ENCODE measurements around the gene EXOC4. TPM values are rescaled to one million over a fixed set of nuclear protein-coding genes. Genes with fewer than 3 reads are reported as not detected.

EXOC4 gene
- total RNA-seq, 4 donors from 2014 or later: 36.6 to 64.0 (median 57.4) TPM

DNA sequence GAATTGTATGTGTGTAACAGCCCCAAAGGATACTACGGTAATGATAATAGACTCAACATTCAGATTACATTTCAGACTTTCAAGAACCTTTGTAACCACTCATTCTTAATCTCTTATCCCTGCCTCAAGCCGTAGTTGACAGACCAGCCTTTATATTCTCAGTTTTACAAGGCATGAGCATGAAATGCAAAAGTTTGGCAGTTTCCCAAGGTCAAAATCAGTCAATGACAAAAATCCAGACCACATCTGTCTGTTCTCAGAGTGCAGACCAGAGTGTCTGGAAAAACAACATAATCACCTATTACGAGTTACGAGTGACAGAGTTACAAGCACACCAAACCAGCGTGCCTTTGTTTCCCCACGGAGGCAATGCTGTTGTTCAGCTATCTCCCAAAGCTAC is 695.7 kb downstream of the EXOC4 start:
- no peaks in the 10 kb centered on the region for H3K27me3 ChIP-seq
- intact Hi-C loops (cut with DNase I): no loop called here
- no peak overlapping the region for H3K27ac ChIP-seq (replicated peaks in 1 of 4)
- TF ChIP-seq, protein P1, sequence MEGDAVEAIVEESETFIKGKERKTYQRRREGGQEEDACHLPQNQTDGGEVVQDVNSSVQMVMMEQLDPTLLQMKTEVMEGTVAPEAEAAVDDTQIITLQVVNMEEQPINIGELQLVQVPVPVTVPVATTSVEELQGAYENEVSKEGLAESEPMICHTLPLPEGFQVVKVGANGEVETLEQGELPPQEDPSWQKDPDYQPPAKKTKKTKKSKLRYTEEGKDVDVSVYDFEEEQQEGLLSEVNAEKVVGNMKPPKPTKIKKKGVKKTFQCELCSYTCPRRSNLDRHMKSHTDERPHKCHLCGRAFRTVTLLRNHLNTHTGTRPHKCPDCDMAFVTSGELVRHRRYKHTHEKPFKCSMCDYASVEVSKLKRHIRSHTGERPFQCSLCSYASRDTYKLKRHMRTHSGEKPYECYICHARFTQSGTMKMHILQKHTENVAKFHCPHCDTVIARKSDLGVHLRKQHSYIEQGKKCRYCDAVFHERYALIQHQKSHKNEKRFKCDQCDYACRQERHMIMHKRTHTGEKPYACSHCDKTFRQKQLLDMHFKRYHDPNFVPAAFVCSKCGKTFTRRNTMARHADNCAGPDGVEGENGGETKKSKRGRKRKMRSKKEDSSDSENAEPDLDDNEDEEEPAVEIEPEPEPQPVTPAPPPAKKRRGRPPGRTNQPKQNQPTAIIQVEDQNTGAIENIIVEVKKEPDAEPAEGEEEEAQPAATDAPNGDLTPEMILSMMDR (IDR thresholded peaks at IDR 0.05): no peak
- TF ChIP-seq POLR2A (IDR thresholded peaks at IDR 0.05; ENCODE audit: low read depth) (no peak), POLR2AphosphoS5 (IDR thresholded peaks at IDR 0.05) (no peak), EP300 (IDR thresholded peaks at IDR 0.05) (no peak)
- no peak for DNase-seq (ENCODE audit: extremely low spot score)
- H3K4me1 ChIP-seq: no peaks in the 10 kb centered on the region
- no peaks in the 10 kb centered on the region for H3K36me3 ChIP-seq
- no peak overlapping the region for H3K4me3 ChIP-seq
- no peaks in the 10 kb centered on the region for H3K9me3 ChIP-seq
- 89% methylated on average over 6 of the region's 6 CpGs for WGBS

GRCh38 chr7:133950855-133951254 is 698.0 kb downstream of the EXOC4 start:
- no peaks in the 10 kb centered on the region for H3K9me3 ChIP-seq
- H3K27me3 ChIP-seq: no peaks in the 10 kb centered on the region
- H3K4me1 ChIP-seq: no peaks in the 10 kb centered on the region
- TF ChIP-seq POLR2AphosphoS5 (IDR thresholded peaks at IDR 0.05) (no peak), EP300 (IDR thresholded peaks at IDR 0.05) (no peak), POLR2A (IDR thresholded peaks at IDR 0.05; ENCODE audit: low read depth) (no peak)
- TF ChIP-seq, protein P1 (IDR thresholded peaks at IDR 0.05): no peak
- intact Hi-C loops (cut with DNase I): no loop called here
- H3K36me3 ChIP-seq: no peaks in the 10 kb centered on the region
- no peak for DNase-seq (ENCODE audit: extremely low spot score)
- H3K27ac ChIP-seq (replicated peaks in 1 of 4): no peak overlapping the region
- 90% methylated on average over 4 of the region's 4 CpGs for WGBS
- no peak overlapping the region for H3K4me3 ChIP-seq

DNA sequence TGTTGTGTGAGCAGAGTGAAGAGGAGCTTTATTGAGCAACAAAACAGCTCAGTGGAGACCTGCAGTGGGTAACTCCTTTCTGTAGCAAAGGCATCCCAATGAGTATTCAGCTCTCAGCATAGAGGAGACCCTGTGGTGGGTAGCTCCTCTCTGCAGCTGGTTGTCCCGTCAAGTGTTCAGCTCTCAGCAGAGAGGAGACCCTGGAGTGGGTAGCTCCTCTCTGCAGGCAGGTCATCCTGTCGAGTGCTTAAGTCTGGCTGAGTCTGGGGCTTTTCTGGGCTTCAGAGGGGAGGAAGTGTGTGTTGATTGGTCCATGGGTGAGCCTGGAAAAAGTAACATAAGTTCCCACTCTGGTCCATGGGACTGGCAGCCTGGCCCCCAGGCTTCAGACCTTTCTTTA is 702.3 kb downstream of the EXOC4 start:
- WGBS: 100% methylated on average over 2 of the region's 2 CpGs
- H3K9me3 ChIP-seq: no peaks in the 10 kb centered on the region
- no peak for TF ChIP-seq EP300 (IDR thresholded peaks at IDR 0.05)
- TF ChIP-seq POLR2AphosphoS5 (IDR thresholded peaks at IDR 0.05): no peak
- no peak for TF ChIP-seq POLR2A (IDR thresholded peaks at IDR 0.05; ENCODE audit: low read depth)
- TF ChIP-seq, protein P1 (IDR thresholded peaks at IDR 0.05): no peak
- DNase-seq (ENCODE audit: extremely low spot score): no peak
- no peaks in the 10 kb centered on the region for H3K4me1 ChIP-seq
- H3K27ac ChIP-seq (replicated peaks in 1 of 4): no peak overlapping the region
- H3K36me3 ChIP-seq: no peaks in the 10 kb centered on the region
- intact Hi-C loops (cut with DNase I): no loop called here
- no peaks in the 10 kb centered on the region for H3K27me3 ChIP-seq
- H3K4me3 ChIP-seq: no peak overlapping the region

DNA sequence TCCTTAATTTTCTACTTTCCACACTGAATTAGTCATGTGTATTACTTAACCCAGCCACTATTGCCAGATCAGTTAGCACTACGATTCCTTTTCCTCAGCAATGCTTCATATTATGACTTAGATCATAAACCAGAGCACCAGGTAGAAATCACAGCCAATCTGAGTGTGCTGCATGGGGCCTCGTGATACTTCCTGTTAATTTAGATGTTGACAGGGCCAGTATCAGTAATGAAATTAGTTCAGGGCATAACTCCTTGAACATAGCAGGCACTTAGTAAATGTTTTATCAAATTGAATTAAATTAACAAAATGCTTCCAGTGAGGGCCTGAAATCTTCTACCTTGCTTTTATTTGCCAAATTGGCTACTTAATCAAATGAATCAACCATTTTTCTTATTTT is 705.0 kb downstream of the EXOC4 start:
- H3K4me1 ChIP-seq: no peaks in the 10 kb centered on the region
- no peak overlapping the region for H3K27ac ChIP-seq (replicated peaks in 1 of 4)
- no peaks in the 10 kb centered on the region for H3K27me3 ChIP-seq
- H3K9me3 ChIP-seq: no peaks in the 10 kb centered on the region
- no peaks in the 10 kb centered on the region for H3K36me3 ChIP-seq
- WGBS: 74% methylated on average over 2 of the region's 2 CpGs
- intact Hi-C loops (cut with DNase I): no loop called here
- H3K4me3 ChIP-seq: no peak overlapping the region
- no peak for DNase-seq (ENCODE audit: extremely low spot score)
- TF ChIP-seq, protein P1 (IDR thresholded peaks at IDR 0.05): no peak
- TF ChIP-seq POLR2AphosphoS5 (IDR thresholded peaks at IDR 0.05) (no peak), POLR2A (IDR thresholded peaks at IDR 0.05; ENCODE audit: low read depth) (no peak), EP300 (IDR thresholded peaks at IDR 0.05) (no peak)

DNA sequence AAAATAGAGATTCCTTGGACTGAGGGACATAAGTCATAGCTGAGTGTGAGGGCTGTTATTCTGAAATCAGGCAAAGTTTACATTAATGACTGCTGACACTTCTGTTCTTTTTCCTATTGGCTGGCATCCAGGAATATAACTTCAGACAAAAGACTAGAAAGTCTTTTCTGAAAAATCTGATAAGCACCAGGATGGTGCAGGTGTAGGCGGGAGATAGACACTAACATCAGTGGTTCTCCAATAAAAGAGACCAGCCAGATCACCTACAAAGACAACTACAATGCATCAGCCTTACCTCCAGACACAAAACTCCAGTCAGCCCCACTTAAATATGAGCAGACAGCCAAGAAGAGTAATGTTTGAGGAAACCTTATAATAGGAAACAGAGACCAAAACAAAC is 705.9 kb downstream of the EXOC4 start:
- Histone ChIP-seq H3K9me3 (no peaks in the 10 kb centered on the region), H3K4me3 (no peak overlapping the region), H3K36me3 (no peaks in the 10 kb centered on the region), H3K27me3 (no peaks in the 10 kb centered on the region), H3K27ac (replicated peaks in 1 of 4) (no peak overlapping the region), H3K4me1 (no peaks in the 10 kb centered on the region)
- WGBS: 95% methylated on average over 1 of the region's 1 CpG
- TF ChIP-seq POLR2AphosphoS5 (IDR thresholded peaks at IDR 0.05) (no peak), EP300 (IDR thresholded peaks at IDR 0.05) (no peak), POLR2A (IDR thresholded peaks at IDR 0.05; ENCODE audit: low read depth) (no peak)
- TF ChIP-seq, protein P1 (IDR thresholded peaks at IDR 0.05): no peak
- intact Hi-C loops (cut with DNase I): no loop called here
- DNase-seq (ENCODE audit: extremely low spot score): no peak
